Esophagus muscularis mucosa (tissue), 4 donors: ENCODE measurements around the gene SRGAP3. TPM values are rescaled to one million over a fixed set of nuclear protein-coding genes. Genes with fewer than 3 reads are reported as not detected.
A peak's percentile ranks its signal among the peaks of the same experiment; 100 is the strongest.

Experiments
- DNase-seq: peaks from one replicate; pipeline ENCODE4 v3.0.0-alpha.2; 2017; ENCODE audit errors: extremely low spot score
- H3K27ac ChIP-seq, 4 donors: fragments of 200-600 bp; sonication (generic); replicated peaks in 1 of 4; 1 replicate in 3 of 4; 2 replicates in 1 of 4; pipeline ENCODE4 v1.5.1; 2016 to 2019; ENCODE audit warnings: mild to moderate bottlenecking in 1 of 4
- H3K27me3 ChIP-seq, 4 donors: fragments of 200-600 bp; sonication (generic); one replicate each; pipeline versions ENCODE4 v1.5.1 to v1.6.0; 2016 to 2019
- H3K36me3 ChIP-seq, 4 donors: fragments of 200-600 bp; sonication (generic); one replicate each; pipeline ENCODE4 v1.5.1; 2016 to 2019
- H3K4me1 ChIP-seq, 4 donors: fragments of 200-600 bp; sonication (generic); one replicate each; pipeline ENCODE4 v1.5.1; 2016 to 2019
- H3K4me3 ChIP-seq, 4 donors: fragments of 200-600 bp; sonication (generic); 1 replicate in 2 of 4; 2 replicates in 2 of 4; pipeline ENCODE4 v1.5.1; 2016 to 2019; ENCODE audit warnings: mild to moderate bottlenecking in 4 of 4, moderate library complexity in 1 of 4
- H3K9me3 ChIP-seq, 4 donors: fragments of 200-600 bp; sonication (generic); 1 replicate in 3 of 4; 2 replicates in 1 of 4; pipeline ENCODE4 v1.5.1; 2016 to 2019
- EP300 ChIP-seq: sonication (generic); formaldehyde crosslinking; IDR thresholded peaks from one replicate; pipeline ENCODE4 v1.6.1; 2017; ENCODE audit warnings: antibody characterized with exemption
- POLR2A ChIP-seq: fragments of 450-650 bp; IDR thresholded peaks from one replicate; pipeline ENCODE4 v1.6.1; 2017; ENCODE audit warnings: antibody characterized with exemption, moderate library complexity, mild to moderate bottlenecking, low read depth
- POLR2AphosphoS5 ChIP-seq, 2 donors: sonication (generic); formaldehyde crosslinking; IDR thresholded peaks; one replicate each; pipeline ENCODE4 v1.6.1; 2017; ENCODE audit warnings: antibody characterized with exemption in 2 of 2
- WGBS: methylation state at CpG from one replicate; pipeline ENCODE4 v1.1.5; 2018; 5-methylcytosine and 5-hydroxymethylcytosine counted together
- intact Hi-C: fragments of 100-400 bp; cut with DNase I; formaldehyde crosslinking; loops from one replicate; pipeline ENCODE4 v1.15.1; 2023
- total RNA-seq, 4 donors: library from RNA; depleted of rRNA; stranded (reverse); fragments of >200 nt; gene quantifications; one replicate each; pipeline versions ENCODE4 v1.1.0 to v1.2.1, GENCODE V29; 2016
- TF ChIP-seq, protein P1 (sequence below), 3 experiments: fragments of 200-600 bp in 2 of 3; fragments of 450-650 bp in 1 of 3; sonication (generic) in 2 of 3; IDR thresholded peaks; one replicate each; pipeline ENCODE4 v1.5.1; 2017 to 2019; ENCODE audit warnings: antibody characterized with exemption in 3 of 3, mild to moderate bottlenecking in 2 of 3, moderate library complexity in 1 of 3

Gene SRGAP3
- total RNA-seq, 4 donors from 2014 or later: 2.4 to 8.6 (median 3.1) TPM

DNA sequence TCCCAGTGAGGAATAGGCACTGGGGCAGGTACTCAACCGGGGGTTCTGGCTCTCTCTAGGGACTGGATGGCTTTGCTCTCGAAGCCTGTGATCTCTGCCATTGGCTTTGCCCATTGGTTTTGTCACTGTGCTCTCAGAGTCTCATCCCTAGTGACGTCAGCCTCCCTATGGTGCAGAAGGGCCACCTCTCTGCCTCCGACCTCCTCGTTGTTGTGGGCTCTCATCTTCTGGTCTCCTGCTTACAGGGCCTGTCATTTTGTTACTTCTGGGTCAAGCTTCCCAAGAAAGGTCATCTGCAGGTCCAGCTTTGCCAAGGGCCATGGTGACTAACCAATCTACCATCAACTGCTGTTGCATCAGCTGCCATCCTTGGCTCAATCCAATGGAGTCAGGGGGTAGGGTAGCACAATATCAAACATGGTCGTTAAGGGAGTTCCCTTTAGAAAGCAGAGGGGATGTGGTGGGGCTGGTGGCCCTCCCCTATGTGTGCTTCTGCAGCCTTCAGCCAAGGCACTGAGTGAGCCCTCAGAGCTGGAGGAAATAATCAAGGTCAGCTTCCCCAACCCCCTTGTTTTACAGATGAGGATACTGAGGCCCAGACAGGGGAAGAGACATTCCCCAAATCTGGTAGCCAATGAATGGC lies 272.8 kb downstream of the SRGAP3 start:
- Histone ChIP-seq H3K27me3 (peaks cover 0 to 46% (median 0%) of the 10 kb centered on the region in 4 donors), H3K36me3 (no peaks in the 10 kb centered on the region), H3K27ac (no peak overlapping the region), H3K4me3 (no peak overlapping the region), H3K9me3 (peaks cover 0 to 11% (median 7%) of the 10 kb centered on the region in 4 donors), H3K4me1 (peaks cover 0 to under 1% (median 0%) of the 10 kb centered on the region in 4 donors)
- WGBS: 76% methylated on average over 3 of the region's 6 CpGs
- TF ChIP-seq, protein P1, sequence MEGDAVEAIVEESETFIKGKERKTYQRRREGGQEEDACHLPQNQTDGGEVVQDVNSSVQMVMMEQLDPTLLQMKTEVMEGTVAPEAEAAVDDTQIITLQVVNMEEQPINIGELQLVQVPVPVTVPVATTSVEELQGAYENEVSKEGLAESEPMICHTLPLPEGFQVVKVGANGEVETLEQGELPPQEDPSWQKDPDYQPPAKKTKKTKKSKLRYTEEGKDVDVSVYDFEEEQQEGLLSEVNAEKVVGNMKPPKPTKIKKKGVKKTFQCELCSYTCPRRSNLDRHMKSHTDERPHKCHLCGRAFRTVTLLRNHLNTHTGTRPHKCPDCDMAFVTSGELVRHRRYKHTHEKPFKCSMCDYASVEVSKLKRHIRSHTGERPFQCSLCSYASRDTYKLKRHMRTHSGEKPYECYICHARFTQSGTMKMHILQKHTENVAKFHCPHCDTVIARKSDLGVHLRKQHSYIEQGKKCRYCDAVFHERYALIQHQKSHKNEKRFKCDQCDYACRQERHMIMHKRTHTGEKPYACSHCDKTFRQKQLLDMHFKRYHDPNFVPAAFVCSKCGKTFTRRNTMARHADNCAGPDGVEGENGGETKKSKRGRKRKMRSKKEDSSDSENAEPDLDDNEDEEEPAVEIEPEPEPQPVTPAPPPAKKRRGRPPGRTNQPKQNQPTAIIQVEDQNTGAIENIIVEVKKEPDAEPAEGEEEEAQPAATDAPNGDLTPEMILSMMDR (IDR thresholded peaks at IDR 0.05): no peak
- TF ChIP-seq EP300: no peak
- DNase-seq: peak; percentile 83
- intact Hi-C loops: no loop called here

- 76% methylated on average over 10 of the region's 11 CpGs for WGBS
- TF ChIP-seq POLR2AphosphoS5 (IDR thresholded peaks at IDR 0.05) (no peak), EP300 (no peak), POLR2A (no peak)
- TF ChIP-seq, protein P1 (IDR thresholded peaks at IDR 0.05): no peak
- peaks cover 0 to 11% (median 7%) of the 10 kb centered on the region in 4 donors for H3K9me3 ChIP-seq
- H3K4me1 ChIP-seq: no peaks in the 10 kb centered on the region
- peaks cover 0 to 46% (median 0%) of the 10 kb centered on the region in 4 donors for H3K27me3 ChIP-seq
- no peaks in the 10 kb centered on the region for H3K36me3 ChIP-seq
- H3K4me3 ChIP-seq: no peak overlapping the region
- H3K27ac ChIP-seq: no peak overlapping the region
- DNase-seq: peak; percentile 72
- intact Hi-C loops: no loop called here
These were observed 274.1 kb downstream of the SRGAP3 start for GRCh38 chr3:8975081-8976020.

DNA sequence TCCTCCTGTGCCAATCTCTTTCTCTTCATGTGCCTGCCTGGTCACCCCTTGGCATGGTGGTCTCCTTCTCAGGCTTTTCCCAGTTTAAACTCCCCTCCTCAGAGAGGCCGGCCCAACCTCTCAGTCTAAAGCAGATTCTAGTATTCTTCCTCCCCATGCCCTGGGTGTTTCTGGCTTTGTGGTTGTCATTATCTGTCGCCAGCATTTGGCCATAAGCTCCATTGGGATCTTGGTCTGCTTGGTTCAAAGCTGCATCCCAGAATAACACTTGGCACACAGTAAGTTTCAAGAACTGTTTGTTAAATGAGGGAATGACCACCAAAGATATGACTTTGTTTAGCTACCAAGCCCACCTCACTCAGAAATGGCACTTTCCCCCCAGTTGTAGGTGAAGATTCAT lies 275.0 kb downstream of the SRGAP3 start:
- H3K27me3 ChIP-seq: peaks cover 0 to 45% (median 0%) of the 10 kb centered on the region in 4 donors
- no peak for TF ChIP-seq POLR2AphosphoS5 (IDR thresholded peaks at IDR 0.05)
- TF ChIP-seq EP300: no peak
- TF ChIP-seq POLR2A: no peak
- TF ChIP-seq, protein P1 (IDR thresholded peaks at IDR 0.05): no peak
- H3K4me3 ChIP-seq: no peak overlapping the region
- WGBS: 89% methylated on average over 2 of the region's 2 CpGs
- peaks cover 0 to 7% (median 6%) of the 10 kb centered on the region in 4 donors for H3K9me3 ChIP-seq
- H3K4me1 ChIP-seq: no peaks in the 10 kb centered on the region
- DNase-seq: peak; percentile 64
- intact Hi-C loops: loop anchor here (5.0 kb wide), 1 partner anchor 93 kb away; no protein-coding TSS in a partner anchor
- H3K27ac ChIP-seq: no peak overlapping the region
- no peaks in the 10 kb centered on the region for H3K36me3 ChIP-seq

DNA sequence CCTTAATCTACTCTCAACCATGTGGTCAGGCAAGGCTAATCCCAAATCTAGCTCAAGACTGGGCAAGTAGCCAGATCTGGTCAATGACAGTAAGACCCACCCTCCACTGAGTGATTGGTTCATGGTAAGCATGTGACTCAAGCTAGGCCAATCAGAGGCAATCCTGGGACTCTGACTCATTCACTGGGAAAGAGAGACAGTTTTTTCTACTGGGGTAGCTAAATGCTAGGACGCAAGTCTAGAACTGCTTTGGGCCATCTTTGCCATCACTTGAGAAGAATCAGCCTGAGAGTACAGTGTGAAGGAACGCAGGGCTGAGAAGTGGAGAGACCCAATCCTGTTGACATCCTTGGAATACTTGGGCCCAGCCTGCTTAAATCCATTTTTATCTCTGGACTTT lies 276.8 kb downstream of the SRGAP3 start:
- no peaks in the 10 kb centered on the region for H3K4me1 ChIP-seq
- intact Hi-C loops: loop anchor here (5.0 kb wide), 1 partner anchor 95 kb away; no protein-coding TSS in a partner anchor
- TF ChIP-seq EP300: no peak
- TF ChIP-seq POLR2AphosphoS5 (IDR thresholded peaks at IDR 0.05): no peak
- TF ChIP-seq POLR2A: no peak
- TF ChIP-seq, protein P1 (IDR thresholded peaks at IDR 0.05): no peak
- H3K36me3 ChIP-seq: no peaks in the 10 kb centered on the region
- H3K9me3 ChIP-seq: no peaks in the 10 kb centered on the region
- no peak overlapping the region for H3K27ac ChIP-seq
- H3K27me3 ChIP-seq: peaks cover 0 to 39% (median 0%) of the 10 kb centered on the region in 4 donors
- no peak overlapping the region for H3K4me3 ChIP-seq
- DNase-seq: peak; percentile 82
- WGBS: 100% methylated on average over 2 of the region's 2 CpGs
